HTR-8/SVneo (cell line): ENCODE measurements around the gene CAT.

Experiments
- DNase-seq: peaks from one replicate; pipeline ENCODE4 v3.0.0; 2011; ENCODE audit warnings: low spot score, mixed read lengths; ENCODE audit not compliant: insufficient read length
- FAIRE-seq: peaks from 2 replicates; lab custom pipeline; 2011; peaks lifted over from hg19 to GRCh38; lab: Jason Lieb, UNC

CAT gene

DNA sequence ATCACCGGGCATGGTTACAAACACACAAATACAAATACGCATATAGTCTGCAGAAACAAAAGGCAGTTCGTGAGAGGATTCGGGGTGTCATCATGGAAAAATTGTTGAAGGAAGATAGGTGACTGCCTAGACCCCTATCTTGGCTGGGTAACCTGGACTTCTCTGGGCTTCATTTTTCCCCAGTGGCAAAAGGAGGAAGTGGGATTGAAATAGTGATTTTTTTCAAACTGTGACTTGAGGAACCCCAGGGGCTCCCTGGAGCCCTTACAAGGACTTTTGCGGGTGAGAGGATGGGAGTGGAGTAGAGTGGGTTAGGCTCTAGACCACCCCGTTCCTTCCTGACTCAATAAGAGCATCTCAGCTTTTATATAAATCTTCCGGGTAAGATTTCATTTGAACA, 75.9 kb downstream of the CAT start:
- FAIRE-seq (no peak), DNase-seq (no peak)

- FAIRE-seq: no peak
- no peak for DNase-seq
Observed at GRCh38 chr11:34516247-34517040, 77.7 kb downstream of the CAT start.

GRCh38 chr11:34519595-34520235, 81.0 kb downstream of the CAT start:
- DNase-seq (no peak), FAIRE-seq (no peak)

GRCh38 chr11:34521265-34521664, 82.5 kb downstream of the CAT start:
- DNase-seq (no peak), FAIRE-seq (no peak)
